ENCODE measurements around the gene TRAF7.

The TRAF7 gene

GRCh38 chr16:2158262-2158638, 2.7 kb downstream of the TRAF7 start:
- Mint-ChIP-seq H3K36me3 (ENCODE audit: low read depth) (peaks cover 71% of the 10 kb centered on the region), H3K27ac (peak overlapping the region; percentile 50), H3K4me3 (no peak overlapping the region), H3K9me3 (no peaks in the 10 kb centered on the region), H3K4me1 (ENCODE audit: low read depth) (peaks cover 63% of the 10 kb centered on the region), H3K27me3 (no peaks in the 10 kb centered on the region)
- intact Hi-C loops (cut with micrococcal nuclease), result no loop called here

- Mint-ChIP-seq H3K27me3 (no peaks in the 10 kb centered on the region), H3K4me3 (no peak overlapping the region), H3K36me3 (ENCODE audit: low read depth) (peaks cover 71% of the 10 kb centered on the region), H3K9me3 (no peaks in the 10 kb centered on the region), H3K27ac (peak overlapping the region; percentile 50), H3K4me1 (ENCODE audit: low read depth) (peaks cover 52% of the 10 kb centered on the region)
- intact Hi-C loops (cut with micrococcal nuclease), result no loop called here
Measured at GRCh38 chr16:2159175-2159838, 3.7 kb downstream of the TRAF7 start.

GRCh38 chr16:2160915-2161551, 5.5 kb downstream of the TRAF7 start:
- H3K4me1 Mint-ChIP-seq (ENCODE audit: low read depth), result peaks cover 50% of the 10 kb centered on the region
- no peaks in the 10 kb centered on the region for H3K9me3 Mint-ChIP-seq
- peak overlapping the region; percentile 17 for H3K27ac Mint-ChIP-seq
- no peak overlapping the region for H3K4me3 Mint-ChIP-seq
- H3K36me3 Mint-ChIP-seq (ENCODE audit: low read depth), result peaks cover 71% of the 10 kb centered on the region
- H3K27me3 Mint-ChIP-seq, result no peaks in the 10 kb centered on the region
- intact Hi-C loops (cut with micrococcal nuclease), result no loop called here

- peaks cover 75% of the 10 kb centered on the region for H3K36me3 Mint-ChIP-seq (ENCODE audit: low read depth)
- H3K27me3 Mint-ChIP-seq, result no peaks in the 10 kb centered on the region
Measured at GRCh38 chr16:2161911-2162310, 6.3 kb downstream of the TRAF7 start.

GRCh38 chr16:2162676-2163118, 7.1 kb downstream of the TRAF7 start:
- Mint-ChIP-seq H3K27ac (no peak overlapping the region), H3K27me3 (no peaks in the 10 kb centered on the region)
- intact Hi-C loops (cut with micrococcal nuclease), result no loop called here

More at GRCh38 chr16:2161911-2162310, 6.3 kb downstream of the TRAF7 start:
- Mint-ChIP-seq H3K4me3 (no peak overlapping the region), H3K9me3 (no peaks in the 10 kb centered on the region), H3K27ac (no peak overlapping the region), H3K4me1 (ENCODE audit: low read depth) (peaks cover 41% of the 10 kb centered on the region)
- intact Hi-C loops (cut with micrococcal nuclease), result no loop called here

GRCh38 chr16:2163211-2163881, 7.8 kb downstream of the TRAF7 start:
- Mint-ChIP-seq H3K4me1 (ENCODE audit: low read depth) (peaks cover 27% of the 10 kb centered on the region), H3K9me3 (no peaks in the 10 kb centered on the region), H3K36me3 (ENCODE audit: low read depth) (peaks cover 77% of the 10 kb centered on the region), H3K4me3 (no peak overlapping the region), H3K27ac (no peak overlapping the region), H3K27me3 (no peaks in the 10 kb centered on the region)
- intact Hi-C loops (cut with micrococcal nuclease), result no loop called here

More at GRCh38 chr16:2162676-2163118, 7.1 kb downstream of the TRAF7 start:
- Mint-ChIP-seq H3K9me3 (no peaks in the 10 kb centered on the region), H3K4me3 (no peak overlapping the region), H3K4me1 (ENCODE audit: low read depth) (peaks cover 33% of the 10 kb centered on the region), H3K36me3 (ENCODE audit: low read depth) (peaks cover 77% of the 10 kb centered on the region)

GRCh38 chr16:2165861-2166260, 10.3 kb downstream of the TRAF7 start:
- Mint-ChIP-seq H3K27ac (no peak overlapping the region), H3K36me3 (ENCODE audit: low read depth) (peaks cover 95% of the 10 kb centered on the region), H3K9me3 (no peaks in the 10 kb centered on the region), H3K4me3 (no peak overlapping the region), H3K4me1 (ENCODE audit: low read depth) (peaks cover 6% of the 10 kb centered on the region), H3K27me3 (no peaks in the 10 kb centered on the region)
- intact Hi-C loops (cut with micrococcal nuclease), result no loop called here

- Mint-ChIP-seq H3K27ac (no peak overlapping the region), H3K9me3 (no peaks in the 10 kb centered on the region), H3K4me1 (ENCODE audit: low read depth) (peaks cover 6% of the 10 kb centered on the region), H3K27me3 (no peaks in the 10 kb centered on the region), H3K36me3 (ENCODE audit: low read depth) (peaks cover 95% of the 10 kb centered on the region), H3K4me3 (no peak overlapping the region)
- intact Hi-C loops (cut with micrococcal nuclease), result no loop called here
Measured at GRCh38 chr16:2166263-2167067, 10.9 kb downstream of the TRAF7 start.

GRCh38 chr16:2167068-2167638, 11.6 kb downstream of the TRAF7 start:
- no peaks in the 10 kb centered on the region for H3K27me3 Mint-ChIP-seq
- no peak overlapping the region for H3K4me3 Mint-ChIP-seq
- peaks cover 1% of the 10 kb centered on the region for H3K4me1 Mint-ChIP-seq (ENCODE audit: low read depth)
- peaks cover 95% of the 10 kb centered on the region for H3K36me3 Mint-ChIP-seq (ENCODE audit: low read depth)
- H3K9me3 Mint-ChIP-seq, result no peaks in the 10 kb centered on the region
- intact Hi-C loops (cut with micrococcal nuclease), result no loop called here
- no peak overlapping the region for H3K27ac Mint-ChIP-seq

- no peaks in the 10 kb centered on the region for H3K27me3 Mint-ChIP-seq
- intact Hi-C loops (cut with micrococcal nuclease), result no loop called here
- H3K27ac Mint-ChIP-seq, result no peak overlapping the region
- H3K36me3 Mint-ChIP-seq (ENCODE audit: low read depth), result peaks cover 99% of the 10 kb centered on the region
- H3K9me3 Mint-ChIP-seq, result no peaks in the 10 kb centered on the region
- no peaks in the 10 kb centered on the region for H3K4me1 Mint-ChIP-seq (ENCODE audit: low read depth)
- H3K4me3 Mint-ChIP-seq, result no peak overlapping the region
Measured at GRCh38 chr16:2170080-2170479, 14.5 kb downstream of the TRAF7 start.

- no peaks in the 10 kb centered on the region for H3K27me3 Mint-ChIP-seq
- H3K9me3 Mint-ChIP-seq, result no peaks in the 10 kb centered on the region
- intact Hi-C loops (cut with micrococcal nuclease), result no loop called here
- peaks cover 99% of the 10 kb centered on the region for H3K36me3 Mint-ChIP-seq (ENCODE audit: low read depth)
- H3K4me1 Mint-ChIP-seq (ENCODE audit: low read depth), result no peaks in the 10 kb centered on the region
- H3K4me3 Mint-ChIP-seq, result no peak overlapping the region
- no peak overlapping the region for H3K27ac Mint-ChIP-seq
Measured at GRCh38 chr16:2170587-2171435, 15.2 kb downstream of the TRAF7 start.

- Mint-ChIP-seq H3K27me3 (no peaks in the 10 kb centered on the region), H3K9me3 (no peaks in the 10 kb centered on the region), H3K4me3 (no peak overlapping the region), H3K36me3 (ENCODE audit: low read depth) (peaks cover 99% of the 10 kb centered on the region), H3K4me1 (ENCODE audit: low read depth) (no peaks in the 10 kb centered on the region), H3K27ac (no peak overlapping the region)
- intact Hi-C loops (cut with micrococcal nuclease), result no loop called here
Measured at GRCh38 chr16:2171601-2172178, 16.1 kb downstream of the TRAF7 start.
